Lower lobe of right lung (tissue), 2 donors: ENCODE results near the gene DMD. TPM values are rescaled to one million over a fixed set of nuclear protein-coding genes. Genes with fewer than 3 reads are reported as not detected.

Experiments used
- ATAC-seq, 2 donors: fragments of 200-7000 bp; cut with Tn5 transposase; one replicate each; pipeline ENCODE4 v1.9.1; 2020 to 2022; ENCODE audit warnings: mild to moderate bottlenecking in 2 of 2, moderate library complexity in 2 of 2
- DNase-seq: peaks from one replicate; pipeline ENCODE4 v3.0.0-alpha.2; 2020
- H3K27ac ChIP-seq: fragments of 200-600 bp; one replicate; pipeline ENCODE4 v1.8.0; 2022
- H3K27me3 ChIP-seq: fragments of 200-600 bp; one replicate; pipeline ENCODE4 v1.8.0; 2022; ENCODE audit warnings: low read depth
- H3K36me3 ChIP-seq: fragments of 200-600 bp; one replicate; pipeline ENCODE4 v1.8.0; 2022; ENCODE audit warnings: mild to moderate bottlenecking
- H3K4me1 ChIP-seq: fragments of 200-600 bp; one replicate; pipeline ENCODE4 v1.8.0; 2022
- H3K4me3 ChIP-seq: fragments of 200-600 bp; one replicate; pipeline ENCODE4 v1.8.0; 2022; ENCODE audit warnings: mild to moderate bottlenecking
- H3K9me3 ChIP-seq: fragments of 200-600 bp; one replicate; pipeline ENCODE4 v1.8.0; 2022
- CTCF ChIP-seq: fragments of 200-600 bp; IDR thresholded peaks from one replicate; pipeline ENCODE4 v1.8.0; 2022; ENCODE audit warnings: antibody characterized with exemption, mild to moderate bottlenecking
- intact Hi-C: fragments of 100-400 bp; cut with DNase I; formaldehyde crosslinking; loops from one replicate; pipeline ENCODE4 v1.11.0; 2022
- total RNA-seq: library from RNA; stranded (reverse); fragmentation: NEBNext Ultra II Directional; extraction: Animal tissue kit (Norgen Biotek cat#: 25700); gene quantifications from one replicate; pipeline ENCODE4 v1.2.1, GENCODE V29; 2021
- donor health status: DM: no; HTN: yes; CAD: no; lungs with severe emphysema.

Gene DMD
- total RNA-seq, 1 donor from 2014 or later = 29.4 TPM

DNA sequence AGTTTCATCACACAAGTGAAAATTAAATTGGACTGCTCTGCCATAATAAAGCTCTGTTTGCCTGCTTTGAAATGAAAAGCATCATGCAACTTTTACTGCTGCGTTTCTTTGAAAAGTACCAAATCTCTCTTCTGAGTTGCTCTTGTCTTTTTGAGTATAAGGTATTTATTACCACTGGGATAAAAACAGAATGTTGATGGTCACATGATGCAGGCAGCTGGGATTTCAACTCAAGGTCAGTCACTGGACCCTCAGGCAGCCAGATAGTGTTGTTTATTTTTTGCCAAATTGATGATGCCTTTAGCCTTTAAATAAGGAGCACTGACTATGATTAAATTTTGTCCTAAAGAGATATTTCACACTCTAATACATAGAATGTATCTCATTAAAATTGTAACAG lies 32.7 kb downstream of the DMD start:
- no peak for TF ChIP-seq CTCF

DNA sequence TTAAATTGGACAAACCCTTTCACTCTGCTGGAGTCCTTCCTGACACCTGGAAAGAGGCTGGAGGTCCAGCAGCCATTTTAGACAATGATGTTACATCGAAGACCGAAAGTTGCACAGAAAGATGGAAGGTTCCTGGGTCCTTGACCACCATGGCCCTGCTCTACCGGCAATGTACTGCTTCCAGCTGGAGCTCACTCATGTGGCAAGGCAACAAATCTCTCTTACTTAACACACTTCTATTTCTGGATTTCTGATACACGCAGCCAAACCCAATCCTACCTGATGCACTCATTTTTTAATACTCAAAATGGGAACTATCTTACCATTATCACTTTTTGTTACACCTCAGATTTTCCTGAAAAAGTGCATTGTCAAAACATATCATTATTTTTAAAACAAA lies 33.1 kb downstream of the DMD start:
- intact Hi-C loops = no loop called here

More for the DNA sequence above, 32.7 kb downstream of the DMD start:
- Histone ChIP-seq H3K9me3 (no peaks in the 10 kb centered on the region), H3K4me3 (no peak overlapping the region), H3K36me3 (no peaks in the 10 kb centered on the region), H3K27ac (no peak overlapping the region), H3K4me1 (no peaks in the 10 kb centered on the region), H3K27me3 (no peaks in the 10 kb centered on the region)
- ATAC-seq (no peak), DNase-seq (no peak)
- intact Hi-C loops = no loop called here

GRCh38 chrX:33175201-33175600 lies 36.1 kb downstream of the DMD start:
- no peak for TF ChIP-seq CTCF
- intact Hi-C loops = no loop called here

More for the DNA sequence above, 33.1 kb downstream of the DMD start:
- Histone ChIP-seq H3K4me1 (no peaks in the 10 kb centered on the region), H3K27ac (no peak overlapping the region), H3K4me3 (no peak overlapping the region), H3K27me3 (no peaks in the 10 kb centered on the region), H3K36me3 (no peaks in the 10 kb centered on the region), H3K9me3 (no peaks in the 10 kb centered on the region)
- no peak for ATAC-seq
- no peak for DNase-seq
- no peak for TF ChIP-seq CTCF

DNA sequence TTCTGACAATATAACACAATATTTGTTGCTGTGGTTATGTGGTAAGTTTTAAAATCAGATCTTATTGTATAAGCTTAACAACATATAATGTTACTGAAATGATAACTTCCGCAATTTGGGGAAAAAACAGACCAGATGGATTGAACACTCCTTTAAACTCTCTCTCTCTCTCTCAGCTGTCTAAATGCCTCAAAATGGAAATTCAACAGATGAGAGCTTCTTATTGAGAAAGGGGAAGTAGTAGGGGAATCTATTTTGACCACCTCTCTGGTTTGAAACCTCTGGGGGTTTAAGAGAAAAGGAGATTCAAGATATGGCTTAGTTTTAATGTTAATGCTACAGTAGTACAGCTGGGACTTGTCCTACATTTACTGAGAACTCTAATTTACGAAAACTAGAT lies 40.3 kb downstream of the DMD start:
- no peak overlapping the region for H3K4me3 ChIP-seq
- no peaks in the 10 kb centered on the region for H3K27me3 ChIP-seq
- H3K36me3 ChIP-seq = no peaks in the 10 kb centered on the region
- no peaks in the 10 kb centered on the region for H3K9me3 ChIP-seq
- H3K27ac ChIP-seq = no peak overlapping the region
- intact Hi-C loops = no loop called here
- no peaks in the 10 kb centered on the region for H3K4me1 ChIP-seq
- DNase-seq (no peak), ATAC-seq (no peak)
- TF ChIP-seq CTCF = no peak

More at GRCh38 chrX:33175201-33175600, 36.1 kb downstream of the DMD start:
- no peaks in the 10 kb centered on the region for H3K27me3 ChIP-seq
- no peaks in the 10 kb centered on the region for H3K36me3 ChIP-seq
- no peak for DNase-seq
- no peak overlapping the region for H3K4me3 ChIP-seq
- no peak for ATAC-seq
- H3K9me3 ChIP-seq = no peaks in the 10 kb centered on the region
- no peak overlapping the region for H3K27ac ChIP-seq
- H3K4me1 ChIP-seq = no peaks in the 10 kb centered on the region

DNA sequence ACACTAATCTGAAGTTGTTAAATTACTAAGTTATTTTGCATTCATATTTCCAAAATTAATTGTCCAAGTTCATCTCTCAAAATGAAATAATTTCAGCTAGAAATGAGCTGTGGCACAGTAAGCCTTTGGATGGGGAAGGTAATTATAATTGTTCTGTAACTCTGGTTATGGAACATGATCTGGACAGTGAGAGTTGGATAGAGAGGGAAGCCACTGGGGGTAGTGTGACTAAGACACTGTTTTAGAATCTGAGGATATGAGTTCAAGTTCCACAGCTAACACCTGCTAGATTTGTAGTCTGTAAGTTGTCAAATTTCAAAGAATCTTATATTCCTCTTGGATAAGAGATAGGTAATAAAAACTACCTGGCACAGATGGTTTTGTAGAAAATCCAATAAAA lies 49.5 kb downstream of the DMD start:
- H3K27ac ChIP-seq = no peak overlapping the region
- H3K4me3 ChIP-seq = no peak overlapping the region
- TF ChIP-seq CTCF = no peak
- intact Hi-C loops = no loop called here
- ATAC-seq (no peak), DNase-seq (no peak)
- no peaks in the 10 kb centered on the region for H3K36me3 ChIP-seq
- no peaks in the 10 kb centered on the region for H3K27me3 ChIP-seq
- H3K9me3 ChIP-seq = no peaks in the 10 kb centered on the region
- no peaks in the 10 kb centered on the region for H3K4me1 ChIP-seq

DNA sequence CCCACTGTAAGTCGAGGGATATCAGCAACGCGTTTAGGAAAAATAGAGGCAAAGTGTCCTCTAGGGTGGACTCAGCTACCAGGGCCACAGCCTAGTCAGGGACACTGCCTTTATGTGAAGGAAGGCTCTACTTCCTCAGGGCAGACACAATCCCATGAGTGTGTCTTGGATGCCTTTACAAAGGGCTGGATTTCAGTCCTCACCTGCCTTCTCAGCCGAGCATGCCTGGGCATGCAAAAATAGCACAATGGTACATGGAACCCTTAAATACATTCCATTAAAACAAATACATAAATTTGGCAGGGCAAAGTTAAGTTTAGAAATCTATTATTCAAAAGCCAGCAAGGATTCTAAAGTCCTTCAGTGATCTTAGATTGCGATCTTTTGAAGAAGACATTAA lies 51.1 kb downstream of the DMD start:
- Histone ChIP-seq H3K9me3 (no peaks in the 10 kb centered on the region), H3K4me3 (no peak overlapping the region), H3K27me3 (no peaks in the 10 kb centered on the region), H3K36me3 (no peaks in the 10 kb centered on the region), H3K4me1 (no peaks in the 10 kb centered on the region), H3K27ac (no peak overlapping the region)
- intact Hi-C loops = no loop called here
- DNase-seq = no peak
- TF ChIP-seq CTCF = no peak
- no peak for ATAC-seq
